SK-N-MC (cell line): Measurements from ENCODE around the gene PTPN14.

ENCODE experiments used
- EZH2 ChIP-seq: fragments of 200-600 bp; sonication (generic); IDR thresholded peaks from one replicate; pipeline ENCODE4 v1.6.1; 2017; ENCODE audit warnings: antibody characterized with exemption
- POLR2AphosphoS5 ChIP-seq: IDR thresholded peaks from 2 replicates; pipeline ENCODE4 v1.6.1; 2012; ENCODE audit warnings: mild to moderate bottlenecking, low read depth, low read length, borderline replicate concordance

GRCh38 chr1:214360525-214361164, 190.8 kb downstream of the PTPN14 start:
- TF ChIP-seq EZH2 (no peak), POLR2AphosphoS5 (no peak)
